HG03442 (cell line): ENCODE data around the gene ISOC2.

Experiments
- ATAC-seq: cut with Tn5 transposase; IDR thresholded peaks from one replicate; pipeline ENCODE4 v1.9.1; 2021; ENCODE audit warnings: mild to moderate bottlenecking, moderate library complexity; ENCODE audit not compliant: unreplicated experiment

ISOC2 gene

DNA sequence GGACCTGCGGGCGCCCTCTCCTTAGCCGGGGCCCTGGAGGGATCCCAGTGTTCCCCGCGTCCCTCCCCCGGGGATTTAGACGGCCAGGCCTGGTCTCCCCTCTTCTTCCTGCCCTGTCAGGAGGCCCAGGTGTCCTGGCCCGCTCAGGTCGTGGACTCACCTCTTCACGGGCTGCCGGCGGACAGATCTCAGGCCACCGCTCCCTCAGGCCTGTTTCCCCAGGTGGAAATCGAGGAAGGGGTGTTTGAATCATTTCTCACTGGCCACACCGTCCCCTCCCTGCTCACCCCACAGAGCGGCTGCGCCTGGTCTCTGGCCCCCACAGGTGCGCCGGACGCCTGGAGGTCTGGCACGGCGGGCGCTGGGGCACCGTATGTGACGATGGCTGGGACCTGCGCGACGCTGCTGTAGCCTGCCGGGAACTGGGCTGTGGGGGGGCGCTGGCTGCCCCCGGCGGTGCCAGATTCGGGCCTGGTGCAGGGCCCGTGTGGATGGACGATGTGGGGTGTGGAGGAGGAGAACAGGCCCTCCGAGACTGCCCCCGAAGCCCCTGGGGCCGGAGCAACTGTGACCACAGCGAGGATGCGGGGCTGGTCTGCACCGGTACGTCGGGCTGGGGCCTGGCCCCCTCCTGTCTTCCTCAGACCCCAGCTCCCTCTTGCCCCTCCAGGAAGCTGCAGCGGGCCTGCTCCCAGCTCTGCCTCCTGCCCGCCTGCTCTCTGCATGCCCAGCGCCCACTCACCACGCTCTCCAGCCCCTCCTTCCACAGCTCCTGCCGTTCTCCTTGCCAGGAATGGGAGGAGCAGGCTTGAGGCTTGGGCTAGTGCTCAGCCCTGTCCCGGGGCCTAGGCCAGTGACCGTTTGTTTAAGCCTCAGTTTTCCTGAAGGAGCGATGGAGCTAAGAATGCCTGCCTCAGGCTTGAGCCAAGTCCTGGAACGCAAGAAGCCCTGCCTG, 29.3 kb upstream of the ISOC2 start:
- ATAC-seq: no peak

DNA sequence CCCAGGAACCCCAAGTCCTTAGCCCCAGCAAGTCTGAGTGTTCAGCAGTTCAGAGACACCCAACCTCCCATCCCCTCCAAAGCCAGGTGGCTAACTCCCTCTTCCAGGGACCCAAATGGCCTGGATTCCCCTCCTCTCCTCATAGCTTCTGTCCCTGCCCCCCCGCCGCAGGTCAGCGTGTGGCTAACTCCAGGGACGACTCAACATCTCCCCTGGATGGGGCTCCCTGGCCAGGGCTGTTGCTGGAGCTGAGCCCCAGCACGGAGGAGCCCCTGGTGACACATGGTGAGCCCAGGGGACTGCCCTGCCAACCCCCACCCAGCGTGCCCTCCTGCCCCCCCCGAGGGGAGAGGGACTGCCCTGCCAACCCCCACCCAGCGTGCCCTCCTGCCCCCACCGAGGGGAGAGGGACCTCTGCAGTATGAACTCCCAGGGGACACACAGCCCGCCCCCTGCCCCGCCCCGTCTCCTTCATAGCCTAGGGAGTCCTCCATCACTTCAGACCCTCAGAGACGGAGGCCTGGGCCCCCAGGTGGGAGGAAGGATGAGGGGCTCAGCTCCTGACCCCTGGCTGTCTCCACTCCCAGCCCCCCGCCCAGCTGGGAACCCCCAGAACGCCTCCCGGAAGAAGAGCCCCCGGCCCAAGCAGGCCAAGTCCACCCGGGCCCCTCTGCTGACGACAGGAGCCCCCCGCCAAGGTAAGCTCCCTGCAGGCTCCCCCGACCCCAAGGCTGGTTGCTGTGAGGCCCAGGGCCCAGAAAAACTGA, 28.5 kb upstream of the ISOC2 start:
- no peak for ATAC-seq

DNA sequence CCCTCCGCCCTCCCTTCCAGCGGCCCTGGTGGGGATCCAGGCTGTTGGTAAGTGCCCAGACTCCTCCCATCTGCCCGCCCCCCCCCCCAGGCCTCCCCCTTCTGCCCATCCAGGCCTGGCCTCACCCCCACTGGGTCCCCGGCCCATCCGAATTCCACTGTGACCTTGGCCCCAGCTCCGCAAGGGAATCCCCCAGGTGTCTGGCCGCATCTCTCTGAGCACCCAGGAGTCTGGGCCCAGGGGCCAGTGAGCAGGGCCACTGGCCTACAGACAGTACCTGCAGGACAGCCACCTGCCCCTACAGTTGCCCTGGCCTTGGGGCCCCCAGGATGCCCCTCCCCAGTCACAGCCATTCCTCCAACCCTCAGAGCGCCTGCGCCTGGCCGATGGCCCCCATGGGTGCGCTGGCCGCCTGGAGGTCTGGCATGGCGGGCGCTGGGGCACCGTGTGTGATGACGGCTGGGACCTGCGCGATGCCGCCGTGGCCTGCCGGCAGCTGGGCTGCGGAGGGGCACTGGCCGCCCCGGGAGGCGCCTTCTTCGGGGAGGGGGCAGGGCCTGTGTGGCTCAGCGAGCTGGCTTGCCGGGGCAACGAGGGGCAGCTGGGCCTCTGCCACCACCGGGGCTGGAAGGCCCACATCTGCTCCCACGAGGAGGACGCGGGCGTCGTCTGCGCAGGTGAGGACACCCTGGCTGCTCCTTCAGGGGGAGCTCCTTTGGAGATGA, 27.7 kb upstream of the ISOC2 start:
- no peak for ATAC-seq

DNA sequence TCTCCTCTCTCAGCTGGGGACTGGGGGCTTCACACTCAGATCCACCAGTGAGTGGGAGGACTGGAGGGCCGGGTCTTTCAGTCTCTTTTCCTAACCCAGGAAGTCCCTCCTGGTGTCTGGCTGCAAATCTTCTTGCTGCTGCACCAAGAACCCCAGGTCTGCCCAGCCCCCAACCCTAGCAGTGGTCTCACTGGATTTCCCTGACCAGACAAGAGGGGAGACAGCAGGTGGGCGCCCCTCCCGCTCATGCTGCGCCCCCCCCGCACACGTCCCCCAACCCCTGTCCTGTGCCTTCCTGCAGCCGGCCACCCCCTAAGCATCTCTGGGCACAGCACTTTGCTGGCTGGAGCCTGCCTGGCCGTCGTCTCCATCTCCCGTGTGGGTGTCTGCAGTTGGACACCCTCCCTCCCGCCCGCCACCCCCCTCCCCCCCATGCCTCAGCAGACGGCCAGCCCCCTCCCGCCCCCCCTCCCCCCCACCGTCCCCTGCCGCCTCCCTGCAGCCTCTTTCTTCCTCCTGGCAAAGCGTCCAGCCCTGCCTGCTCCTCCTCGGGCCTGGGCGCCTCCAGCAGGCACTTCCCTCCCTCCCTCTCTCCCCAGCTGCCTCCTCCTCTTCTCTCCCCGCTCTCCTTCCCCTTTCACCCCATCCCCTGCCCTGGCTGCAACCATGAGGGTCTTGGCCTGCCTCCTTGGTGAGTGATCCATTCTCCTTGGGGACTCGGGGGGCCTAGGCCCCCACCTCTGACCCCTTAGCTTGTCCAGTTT, 26.7 kb upstream of the ISOC2 start, which contains the start of gene SSC5D:
Gene SSC5D, plus strand, starts transcription at position 513 of the 764 bp plus-strand sequence. Its CDS starts 154 bp downstream, at position 667.
- no peak for ATAC-seq

DNA sequence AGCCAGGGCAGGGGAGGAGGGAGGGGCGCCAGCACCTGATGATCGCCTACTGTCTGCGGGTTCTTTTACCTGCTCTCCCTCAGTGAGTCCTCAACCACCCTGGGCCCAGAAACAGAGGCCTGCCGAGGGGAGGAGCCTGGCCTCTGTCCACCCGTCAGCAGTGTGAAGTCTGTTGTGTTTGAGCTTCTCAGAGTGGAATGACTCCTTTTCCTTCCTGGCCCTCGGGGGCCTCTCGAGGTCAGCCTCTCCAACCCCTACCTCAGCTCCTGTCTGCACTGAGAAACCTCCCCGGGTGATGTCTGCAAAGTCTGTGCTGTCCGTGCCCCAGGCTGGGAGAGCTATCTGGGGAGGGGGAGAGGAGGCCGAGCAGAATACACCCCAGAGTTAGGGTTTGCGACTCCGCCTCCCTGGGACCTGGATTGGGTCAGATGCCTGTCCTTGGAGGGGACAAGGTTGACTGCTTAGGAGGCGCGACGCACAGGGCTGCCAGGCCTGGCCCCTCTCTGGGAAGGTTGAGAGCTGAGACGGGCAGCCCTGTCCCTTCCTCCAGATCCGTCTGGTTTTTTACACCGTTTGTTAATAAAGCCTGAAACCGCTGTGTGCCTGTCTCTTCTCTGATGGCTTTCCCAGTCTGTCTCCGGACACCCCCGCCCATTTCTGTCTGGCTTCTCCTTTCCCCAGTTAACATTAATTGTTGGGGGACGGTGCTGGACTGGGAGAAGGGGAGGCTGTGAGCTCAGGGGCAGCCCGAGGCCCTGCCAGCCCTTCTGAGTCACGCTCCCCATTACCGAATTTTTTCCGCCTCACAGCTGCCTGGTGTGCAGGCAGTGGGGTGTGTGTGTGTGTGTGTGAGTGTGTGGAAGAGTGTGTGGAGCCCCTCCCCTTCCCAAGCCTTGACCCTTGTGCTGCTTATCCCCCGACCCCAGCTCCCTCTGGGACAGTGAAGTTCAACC, 25.8 kb upstream of the ISOC2 start:
- no peak for ATAC-seq

DNA sequence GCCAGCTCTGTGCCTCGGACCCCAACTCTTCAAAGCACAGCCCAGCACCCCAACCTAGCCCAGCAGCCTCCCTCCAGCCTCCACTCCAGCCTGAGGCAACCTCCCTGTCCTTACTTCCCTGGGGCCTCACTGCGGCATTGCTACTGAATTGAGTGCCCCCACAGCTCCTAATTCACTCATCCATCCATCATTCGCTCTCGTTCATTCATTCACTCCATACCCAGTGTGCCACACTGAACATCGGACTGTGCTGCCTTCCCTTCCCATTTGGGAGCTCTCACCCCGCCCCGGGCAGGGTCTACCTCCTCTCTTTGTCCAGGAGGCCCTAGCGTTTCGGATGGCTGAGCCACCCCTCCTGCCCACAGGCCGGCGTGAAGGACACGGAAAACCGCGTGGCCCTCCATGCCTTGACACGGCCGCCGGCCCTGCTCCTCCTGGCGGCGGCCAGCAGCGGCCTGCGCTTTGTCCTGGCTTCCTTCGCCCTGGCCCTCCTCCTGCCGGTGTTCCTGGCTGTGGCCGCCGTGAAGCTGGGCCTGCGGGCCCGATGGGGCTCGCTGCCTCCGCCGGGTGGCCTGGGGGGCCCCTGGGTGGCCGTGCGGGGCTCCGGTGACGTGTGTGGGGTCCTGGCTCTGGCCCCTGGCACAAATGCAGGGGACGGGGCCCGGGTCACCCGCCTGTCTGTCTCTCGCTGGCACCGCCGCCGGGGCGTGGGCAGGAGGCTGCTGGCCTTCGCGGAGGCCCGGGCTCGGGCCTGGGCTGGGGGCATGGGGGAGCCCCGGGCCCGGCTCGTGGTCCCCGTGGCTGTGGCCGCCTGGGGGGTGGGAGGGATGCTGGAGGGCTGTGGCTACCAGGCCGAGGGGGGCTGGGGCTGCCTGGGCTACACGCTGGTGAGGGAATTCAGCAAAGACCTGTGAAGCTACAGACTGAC, 24.9 kb upstream of the ISOC2 start:
- no peak for ATAC-seq

DNA sequence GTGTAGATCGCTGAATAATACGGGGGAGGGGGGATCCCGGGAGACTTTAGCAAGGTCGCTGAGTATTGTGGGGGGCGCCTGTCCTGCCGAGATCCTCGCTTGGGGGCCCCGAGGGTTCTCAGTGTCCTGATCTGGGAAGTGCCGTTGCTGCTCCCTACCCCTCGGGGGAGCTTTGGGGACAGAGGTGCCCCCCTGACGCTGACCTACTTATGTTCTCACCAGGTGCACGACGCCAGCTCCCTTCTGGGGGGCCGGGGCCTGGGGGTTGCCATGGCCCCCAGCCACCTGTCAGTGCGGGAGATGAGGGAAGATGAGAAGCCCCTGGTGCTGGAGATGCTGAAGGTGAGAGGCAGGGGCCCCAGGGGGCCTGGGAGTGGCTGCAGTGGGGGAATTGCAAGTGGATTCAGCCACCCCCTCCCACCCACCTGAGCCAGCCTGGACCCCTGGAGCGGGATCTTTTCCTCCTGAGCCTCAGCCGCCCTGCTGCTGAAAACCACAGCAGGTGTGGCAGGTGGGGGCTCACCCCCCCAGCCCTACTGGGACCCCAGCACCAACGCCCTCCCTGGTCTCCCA, 24.1 kb upstream of the ISOC2 start:
- no peak for ATAC-seq

DNA sequence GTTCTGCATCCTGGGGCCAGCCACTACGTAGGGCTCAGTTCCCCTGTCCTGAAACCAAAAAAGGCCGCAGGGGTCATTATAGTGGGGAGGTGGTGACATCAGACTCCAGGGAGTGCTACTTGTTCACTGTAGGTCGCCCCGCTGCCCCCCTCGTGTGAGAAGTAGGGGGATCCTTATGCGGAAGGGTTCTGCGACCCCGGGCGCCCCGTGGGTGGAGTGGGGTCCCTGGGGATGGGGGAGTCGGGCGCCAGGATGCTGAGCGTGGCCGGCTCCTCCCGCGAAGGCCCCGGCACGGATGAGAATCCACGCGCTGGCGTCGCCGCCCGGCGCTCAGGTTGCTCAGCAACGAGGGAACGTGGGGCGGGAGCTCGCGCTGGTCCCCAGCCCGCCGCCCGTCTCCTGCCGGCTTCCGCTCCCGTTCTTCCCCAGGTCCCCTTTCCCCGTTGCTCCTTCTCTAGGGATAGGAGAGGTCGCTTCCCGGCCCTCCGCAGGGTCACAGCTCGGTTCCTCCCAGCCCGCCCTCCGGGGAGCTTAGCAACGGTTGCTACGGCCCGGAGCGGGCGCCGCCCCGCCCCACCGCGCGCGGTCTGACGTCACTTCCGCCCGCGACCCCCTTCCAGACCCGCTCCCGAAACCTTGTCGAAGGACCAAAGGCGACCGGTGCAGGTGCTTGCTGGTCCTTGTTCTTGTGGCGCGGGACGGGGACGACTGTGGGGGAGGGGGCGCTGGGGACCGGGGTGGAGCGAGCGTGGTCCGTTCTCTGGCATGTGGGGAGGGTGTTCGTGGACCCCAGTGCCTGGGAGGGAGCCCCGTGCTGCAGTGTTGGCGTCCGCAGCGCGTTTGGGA, 23.4 kb upstream of the ISOC2 start, which contains the start of gene NAT14:
Gene NAT14, plus strand, starts transcription at position 596 of the 846 bp plus-strand sequence. CDS start 521 bp downstream, outside the sequence.
- ATAC-seq: no peak

DNA sequence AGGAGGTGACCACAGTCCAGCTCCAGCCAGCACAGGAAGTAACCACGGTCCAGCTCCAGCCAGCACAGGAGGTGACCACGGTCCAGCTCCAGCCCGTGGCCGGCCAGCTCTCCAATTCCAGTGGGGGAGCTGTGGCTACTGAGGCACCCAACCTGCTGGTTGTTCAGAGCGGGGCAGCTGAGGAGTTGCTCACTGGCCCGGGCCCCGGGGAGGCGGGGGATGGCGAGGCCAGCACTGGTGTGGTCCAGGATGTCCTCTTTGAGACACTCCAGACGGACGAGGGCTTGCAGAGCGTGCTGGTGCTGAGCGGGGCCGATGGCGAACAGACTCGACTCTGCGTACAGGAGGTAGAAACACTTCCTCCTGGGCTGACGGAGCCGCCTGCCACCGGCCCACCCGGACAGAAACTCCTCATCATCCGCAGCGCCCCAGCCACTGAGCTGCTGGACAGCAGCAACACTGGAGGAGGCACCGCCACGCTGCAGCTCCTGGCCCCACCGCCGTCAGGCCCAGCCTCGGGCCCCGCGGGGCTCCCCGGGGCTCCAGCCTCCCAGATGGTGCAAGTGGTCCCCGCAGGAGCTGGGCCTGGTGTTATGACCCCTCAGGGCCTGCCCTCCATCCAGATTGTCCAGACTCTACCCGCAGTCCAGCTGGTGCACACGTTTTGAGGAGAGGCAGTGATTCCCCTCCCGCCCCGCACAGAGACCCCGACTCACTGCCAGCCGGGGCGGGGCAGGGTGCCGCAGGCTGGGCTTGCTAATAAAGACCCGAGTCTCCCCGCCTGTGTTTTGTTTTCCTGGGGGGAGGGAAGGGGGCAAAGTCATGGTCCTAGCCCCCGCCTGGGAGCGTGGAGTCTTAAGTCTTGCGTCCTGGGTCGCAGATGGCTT, 22.5 kb upstream of the ISOC2 start:
- no peak for ATAC-seq

DNA sequence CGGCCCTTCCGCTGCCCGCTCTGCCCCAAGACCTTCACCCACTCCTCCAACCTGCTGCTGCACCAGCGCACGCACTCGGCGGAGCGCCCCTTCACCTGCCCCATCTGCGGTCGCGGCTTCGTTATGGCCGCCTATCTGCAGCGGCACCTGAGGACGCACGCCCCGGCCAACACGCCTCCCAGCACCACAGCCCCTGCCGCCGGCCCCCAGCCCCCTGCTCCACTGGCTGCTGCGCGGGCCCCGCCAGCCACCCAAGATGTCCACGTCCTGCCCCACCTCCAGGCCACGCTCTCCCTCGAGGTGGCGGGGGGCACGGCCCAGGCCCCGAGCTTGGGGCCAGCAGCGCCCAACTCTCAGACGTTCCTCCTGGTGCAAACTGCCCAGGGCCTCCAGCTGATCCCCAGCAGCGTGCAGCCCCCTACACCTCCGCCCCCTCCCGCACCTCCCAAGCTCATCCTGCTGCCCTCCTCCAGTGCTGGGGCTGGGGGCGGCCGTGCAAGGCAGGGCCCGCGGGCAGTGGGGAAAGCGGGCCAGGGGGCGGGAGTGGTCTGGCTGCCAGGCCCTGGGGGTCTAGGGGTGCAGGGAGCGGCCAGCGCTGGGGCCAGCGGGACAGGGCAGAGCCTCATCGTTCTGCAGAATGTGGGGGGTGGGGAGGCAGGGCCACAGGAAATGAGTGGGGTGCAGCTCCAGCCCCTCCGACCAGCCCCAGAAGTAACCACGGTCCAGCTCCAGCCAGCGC, 21.7 kb upstream of the ISOC2 start:
- ATAC-seq: no peak

DNA sequence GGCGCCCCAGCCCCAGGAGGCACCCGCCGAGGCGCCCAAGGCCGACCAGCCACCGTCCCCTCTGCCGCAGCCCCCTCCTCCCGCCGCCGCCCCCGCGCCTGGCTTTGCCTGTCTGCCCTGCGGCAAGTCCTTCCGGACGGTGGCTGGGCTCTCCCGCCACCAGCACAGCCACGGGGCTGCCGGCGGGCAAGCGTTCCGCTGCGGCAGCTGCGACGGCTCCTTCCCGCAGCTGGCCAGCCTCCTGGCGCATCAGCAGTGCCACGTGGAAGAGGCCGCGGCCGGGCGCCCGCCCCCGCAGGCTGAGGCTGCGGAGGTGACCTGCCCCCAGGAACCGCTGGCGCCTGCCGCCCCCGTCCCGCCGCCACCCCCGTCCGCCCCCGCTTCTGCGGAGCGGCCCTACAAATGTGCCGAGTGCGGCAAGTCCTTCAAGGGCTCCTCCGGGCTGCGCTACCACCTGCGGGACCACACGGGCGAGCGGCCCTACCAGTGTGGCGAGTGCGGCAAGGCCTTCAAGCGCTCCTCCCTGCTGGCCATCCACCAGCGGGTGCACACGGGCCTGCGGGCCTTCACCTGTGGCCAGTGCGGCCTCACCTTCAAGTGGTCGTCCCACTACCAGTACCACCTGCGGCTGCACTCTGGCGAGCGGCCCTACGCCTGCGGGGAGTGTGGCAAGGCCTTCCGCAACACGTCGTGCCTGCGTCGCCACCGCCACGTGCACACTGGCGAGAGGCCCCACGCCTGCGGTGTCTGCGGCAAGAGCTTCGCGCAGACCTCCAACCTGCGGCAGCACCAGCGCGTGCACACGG, 20.9 kb upstream of the ISOC2 start:
- no peak for ATAC-seq

DNA sequence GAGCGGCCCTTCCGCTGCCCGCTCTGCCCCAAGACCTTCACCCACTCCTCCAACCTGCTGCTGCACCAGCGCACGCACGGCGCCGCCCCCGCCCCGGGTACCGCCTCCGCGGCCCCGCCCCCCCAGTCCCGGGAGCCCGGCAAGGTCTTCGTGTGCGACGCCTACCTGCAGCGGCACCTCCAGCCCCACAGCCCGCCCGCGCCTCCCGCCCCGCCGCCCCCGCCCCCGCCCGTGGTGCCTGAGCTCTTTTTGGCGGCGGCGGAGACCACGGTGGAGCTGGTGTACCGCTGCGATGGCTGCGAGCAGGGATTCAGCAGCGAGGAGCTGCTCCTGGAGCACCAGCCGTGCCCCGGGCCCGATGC, 20.3 kb upstream of the ISOC2 start:
- no peak for ATAC-seq

DNA sequence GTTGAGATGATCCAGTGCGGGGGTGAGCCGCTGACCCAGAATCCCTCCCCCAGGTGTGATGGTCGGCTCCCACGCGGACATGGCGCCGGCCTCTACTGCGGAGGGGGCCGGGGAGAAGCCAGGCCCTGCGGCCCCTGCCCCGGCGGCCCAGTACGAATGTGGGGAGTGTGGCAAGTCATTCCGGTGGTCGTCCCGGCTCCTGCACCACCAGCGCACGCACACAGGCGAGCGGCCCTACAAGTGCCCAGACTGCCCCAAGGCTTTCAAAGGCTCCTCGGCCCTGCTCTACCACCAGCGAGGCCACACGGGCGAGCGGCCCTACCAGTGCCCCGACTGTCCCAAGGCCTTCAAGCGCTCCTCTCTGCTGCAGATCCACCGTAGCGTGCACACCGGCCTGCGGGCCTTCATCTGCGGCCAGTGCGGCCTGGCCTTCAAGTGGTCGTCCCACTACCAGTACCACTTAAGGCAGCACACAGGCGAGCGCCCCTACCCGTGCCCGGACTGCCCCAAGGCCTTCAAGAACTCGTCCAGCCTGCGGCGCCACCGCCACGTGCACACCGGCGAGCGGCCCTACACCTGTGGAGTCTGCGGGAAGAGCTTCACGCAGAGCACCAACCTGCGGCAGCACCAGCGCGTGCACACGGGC, 19.8 kb upstream of the ISOC2 start:
- no peak for ATAC-seq
